ENCODE data around the gene KCNT1. TPM values are rescaled to one million over a fixed set of nuclear protein-coding genes. Genes with fewer than 3 reads are reported as not detected.

Gene KCNT1
- total and polyA plus RNA-seq, 9 donors: 3.2 to 13.1 (median 8.2) TPM

GRCh38 chr9:135772056-135772646, 70.2 kb downstream of the KCNT1 start:
- 87% methylated on average over 10 of the region's 13 CpGs for WGBS (ENCODE audit: insufficient coverage)
- H3K4me3 ChIP-seq (ENCODE audit: low read length): no peak overlapping the region

GRCh38 chr9:135772702-135773493, 70.9 kb downstream of the KCNT1 start:
- no peak overlapping the region for H3K27ac ChIP-seq (ENCODE audit: low read length)
- H3K4me1 ChIP-seq (ENCODE audit: control insufficient read depth, insufficient read depth, low read length): no peaks in the 10 kb centered on the region
- peaks cover 5% of the 10 kb centered on the region for H3K36me3 ChIP-seq (ENCODE audit: control insufficient read depth, insufficient read depth, low read length)
- DNase-seq: no peak
- H3K9me3 ChIP-seq (replicated peaks; ENCODE audit: control insufficient read depth, low read depth, low read length): no peaks in the 10 kb centered on the region
- no peak overlapping the region for H3K4me3 ChIP-seq (ENCODE audit: low read length)
- 67% methylated on average over 31 of the region's 36 CpGs for WGBS (ENCODE audit: insufficient coverage)
- no peaks in the 10 kb centered on the region for H3K27me3 ChIP-seq (ENCODE audit: control insufficient read depth, insufficient read depth, low read length)

More at GRCh38 chr9:135772056-135772646, 70.2 kb downstream of the KCNT1 start:
- Histone ChIP-seq H3K27ac (ENCODE audit: low read length) (no peak overlapping the region), H3K36me3 (ENCODE audit: control insufficient read depth, insufficient read depth, low read length) (peaks cover 5% of the 10 kb centered on the region), H3K9me3 (replicated peaks; ENCODE audit: control insufficient read depth, low read depth, low read length) (peaks cover under 1% of the 10 kb centered on the region), H3K4me1 (ENCODE audit: control insufficient read depth, insufficient read depth, low read length) (peaks cover 7% of the 10 kb centered on the region), H3K27me3 (ENCODE audit: control insufficient read depth, insufficient read depth, low read length) (no peaks in the 10 kb centered on the region)
- no peak for DNase-seq

- 70% methylated on average over 9 of the region's 11 CpGs for WGBS (ENCODE audit: insufficient coverage)
- no peaks in the 10 kb centered on the region for H3K9me3 ChIP-seq (replicated peaks; ENCODE audit: control insufficient read depth, low read depth, low read length)
- H3K4me3 ChIP-seq (ENCODE audit: low read length): no peak overlapping the region
- no peaks in the 10 kb centered on the region for H3K27me3 ChIP-seq (ENCODE audit: control insufficient read depth, insufficient read depth, low read length)
- H3K27ac ChIP-seq (ENCODE audit: low read length): no peak overlapping the region
- H3K4me1 ChIP-seq (ENCODE audit: control insufficient read depth, insufficient read depth, low read length): no peaks in the 10 kb centered on the region
- peaks cover 5% of the 10 kb centered on the region for H3K36me3 ChIP-seq (ENCODE audit: control insufficient read depth, insufficient read depth, low read length)
- no peak for DNase-seq
Measured at GRCh38 chr9:135773530-135774238, 71.7 kb downstream of the KCNT1 start.

- Histone ChIP-seq H3K27ac (ENCODE audit: low read length) (no peak overlapping the region), H3K36me3 (ENCODE audit: control insufficient read depth, insufficient read depth, low read length) (peaks cover 5% of the 10 kb centered on the region), H3K9me3 (replicated peaks; ENCODE audit: control insufficient read depth, low read depth, low read length) (no peaks in the 10 kb centered on the region), H3K27me3 (ENCODE audit: control insufficient read depth, insufficient read depth, low read length) (no peaks in the 10 kb centered on the region), H3K4me1 (ENCODE audit: control insufficient read depth, insufficient read depth, low read length) (no peaks in the 10 kb centered on the region), H3K4me3 (ENCODE audit: low read length) (no peak overlapping the region)
- DNase-seq: no peak
- 91% methylated on average over 14 of the region's 15 CpGs for WGBS (ENCODE audit: insufficient coverage)
Measured at GRCh38 chr9:135774239-135774747, 72.3 kb downstream of the KCNT1 start.

GRCh38 chr9:135774794-135775525, 73.0 kb downstream of the KCNT1 start:
- Histone ChIP-seq H3K4me1 (ENCODE audit: control insufficient read depth, insufficient read depth, low read length) (no peaks in the 10 kb centered on the region), H3K36me3 (ENCODE audit: control insufficient read depth, insufficient read depth, low read length) (peaks cover 5% of the 10 kb centered on the region), H3K4me3 (ENCODE audit: low read length) (no peak overlapping the region), H3K27ac (ENCODE audit: low read length) (no peak overlapping the region), H3K27me3 (ENCODE audit: control insufficient read depth, insufficient read depth, low read length) (no peaks in the 10 kb centered on the region), H3K9me3 (replicated peaks; ENCODE audit: control insufficient read depth, low read depth, low read length) (no peaks in the 10 kb centered on the region)
- WGBS (ENCODE audit: insufficient coverage): 78% methylated on average over 22 of the region's 24 CpGs
- DNase-seq: no peak

- H3K9me3 ChIP-seq (replicated peaks; ENCODE audit: control insufficient read depth, low read depth, low read length): no peaks in the 10 kb centered on the region
- WGBS (ENCODE audit: insufficient coverage): 68% methylated on average over 3 of the region's 7 CpGs
- H3K4me3 ChIP-seq (ENCODE audit: low read length): no peak overlapping the region
- no peaks in the 10 kb centered on the region for H3K4me1 ChIP-seq (ENCODE audit: control insufficient read depth, insufficient read depth, low read length)
- H3K27ac ChIP-seq (ENCODE audit: low read length): no peak overlapping the region
- peaks cover 5% of the 10 kb centered on the region for H3K36me3 ChIP-seq (ENCODE audit: control insufficient read depth, insufficient read depth, low read length)
- no peaks in the 10 kb centered on the region for H3K27me3 ChIP-seq (ENCODE audit: control insufficient read depth, insufficient read depth, low read length)
- DNase-seq: no peak
Measured at GRCh38 chr9:135775911-135776310, 73.9 kb downstream of the KCNT1 start.

- no peak for DNase-seq
- WGBS (ENCODE audit: insufficient coverage): 79% methylated on average over 17 of the region's 25 CpGs
- Histone ChIP-seq H3K4me1 (ENCODE audit: control insufficient read depth, insufficient read depth, low read length) (no peaks in the 10 kb centered on the region), H3K4me3 (ENCODE audit: low read length) (no peak overlapping the region), H3K36me3 (ENCODE audit: control insufficient read depth, insufficient read depth, low read length) (peaks cover 5% of the 10 kb centered on the region), H3K27ac (ENCODE audit: low read length) (no peak overlapping the region), H3K9me3 (replicated peaks; ENCODE audit: control insufficient read depth, low read depth, low read length) (no peaks in the 10 kb centered on the region), H3K27me3 (ENCODE audit: control insufficient read depth, insufficient read depth, low read length) (no peaks in the 10 kb centered on the region)
Measured at GRCh38 chr9:135776893-135777622, 75.1 kb downstream of the KCNT1 start.

- DNase-seq: no peak
- Histone ChIP-seq H3K36me3 (ENCODE audit: control insufficient read depth, insufficient read depth, low read length) (peaks cover 5% of the 10 kb centered on the region), H3K27me3 (ENCODE audit: control insufficient read depth, insufficient read depth, low read length) (no peaks in the 10 kb centered on the region), H3K9me3 (replicated peaks; ENCODE audit: control insufficient read depth, low read depth, low read length) (no peaks in the 10 kb centered on the region), H3K4me1 (ENCODE audit: control insufficient read depth, insufficient read depth, low read length) (no peaks in the 10 kb centered on the region), H3K27ac (ENCODE audit: low read length) (no peak overlapping the region), H3K4me3 (ENCODE audit: low read length) (no peak overlapping the region)
Measured at GRCh38 chr9:135777623-135778177, 75.7 kb downstream of the KCNT1 start.

- DNase-seq: no peak
- no peaks in the 10 kb centered on the region for H3K4me1 ChIP-seq (ENCODE audit: control insufficient read depth, insufficient read depth, low read length)
- H3K4me3 ChIP-seq (ENCODE audit: low read length): no peak overlapping the region
- no peak overlapping the region for H3K27ac ChIP-seq (ENCODE audit: low read length)
- H3K27me3 ChIP-seq (ENCODE audit: control insufficient read depth, insufficient read depth, low read length): no peaks in the 10 kb centered on the region
- no peaks in the 10 kb centered on the region for H3K36me3 ChIP-seq (ENCODE audit: control insufficient read depth, insufficient read depth, low read length)
- H3K9me3 ChIP-seq (replicated peaks; ENCODE audit: control insufficient read depth, low read depth, low read length): no peaks in the 10 kb centered on the region
- 93% methylated on average over 12 of the region's 19 CpGs for WGBS (ENCODE audit: insufficient coverage)
Measured at GRCh38 chr9:135778421-135778820, 76.4 kb downstream of the KCNT1 start.
